PFSK-1 (cell line): Measurements from ENCODE around the gene ASIC2.

Experiments used
- FOXP2 ChIP-seq: optimal IDR thresholded peaks from 2 replicates; pipeline ENCODE3; 2011; ENCODE audit warnings: borderline replicate concordance, control low read depth, inconsistent platforms; ENCODE audit not compliant: insufficient read depth; ENCODE audit errors: extremely low read length, extremely low read depth
- TAF1 ChIP-seq: IDR thresholded peaks from 2 replicates; pipeline ENCODE4 v1.6.1; 2012; ENCODE audit warnings: low read length, control low read depth, borderline replicate concordance; ENCODE audit not compliant: insufficient read depth

GRCh38 chr17:33202021-33202420, 91.1 kb downstream of the ASIC2 start:
- TF ChIP-seq TAF1 (no peak), FOXP2 (no peak)
